Naive thymus-derived CD8-positive, alpha-beta T cell (primary cell): ENCODE measurements around the gene CPT1B. TPM values are rescaled to one million over a fixed set of nuclear protein-coding genes. Genes with fewer than 3 reads are reported as not detected.

Experiments used
- ATAC-seq, 2 donors: fragments of 150-1000 bp; cut with Tn5 transposase in 1 of 2; sonication (Bioruptor Pico), chemical (Tn5 transposase) in 1 of 2; 1 replicate in 1 of 2; 2 replicates in 1 of 2; pipeline ENCODE4 v1.10.0; 2021; ENCODE audit warnings: mild to moderate bottlenecking in 2 of 2, moderate library complexity in 2 of 2
- POLR2A ChIA-PET: fragments of 350-600 bp; sonication (Branson Sonifier 250); formaldehyde crosslinking; loops from one replicate; lab custom pipeline; 2021; ENCODE audit warnings: antibody characterized with exemption; lab: Charles Lee
- DNase-seq, 10 donors: peaks; one replicate each; pipeline versions ENCODE4 v3.0.0 to v3.0.0-alpha.2; 2020 to 2022
- H3K27ac Mint-ChIP-seq, 10 donors: one replicate each; pipeline ENCODE4 v1.8.0; 2020 to 2022; ENCODE audit warnings: mild to moderate bottlenecking in 10 of 10, mixed read lengths in 10 of 10, moderate library complexity in 4 of 10, inconsistent platforms in 1 of 10
- H3K27me3 Mint-ChIP-seq, 5 donors: one replicate each; pipeline ENCODE4 v1.8.0; 2021 to 2022; ENCODE audit warnings: mixed read lengths in 5 of 5
- H3K36me3 Mint-ChIP-seq, 3 donors: one replicate each; pipeline ENCODE4 v1.8.0; 2020 to 2022; ENCODE audit warnings: mixed read lengths in 3 of 3, mild to moderate bottlenecking in 2 of 3, inconsistent platforms in 1 of 3
- H3K4me1 Mint-ChIP-seq, 4 donors: one replicate each; pipeline ENCODE4 v1.8.0; 2021 to 2022; ENCODE audit warnings: mixed read lengths in 4 of 4
- H3K4me3 Mint-ChIP-seq, 10 donors: one replicate each; pipeline ENCODE4 v1.8.0; 2020 to 2022; ENCODE audit warnings: mild to moderate bottlenecking in 10 of 10, mixed read lengths in 10 of 10, moderate library complexity in 6 of 10, inconsistent platforms in 1 of 10
- H3K9me3 Mint-ChIP-seq, 9 donors: one replicate each; pipeline ENCODE4 v1.8.0; 2020 to 2022; ENCODE audit warnings: mixed read lengths in 9 of 9, mild to moderate bottlenecking in 3 of 9, inconsistent platforms in 1 of 9, moderate library complexity in 1 of 9
- polyA plus RNA-seq, 3 donors: library from polyadenylated mRNA; unstranded; fragments of 300-500 nt; fragmentation: Illumina TruSeq; gene quantifications; one replicate each; pipeline ENCODE4 v1.2.3, GENCODE V29; 2021
- total RNA-seq, 8 experiments: library from RNA in 2 of 8; stranded (reverse) in 2 of 8; gene quantifications; one replicate each; pipeline ENCODE4 v1.2.3 and lab custom pipeline; 2021 to 2026

Gene CPT1B
- total and polyA plus RNA-seq, 5 experiments from 2014 or later = 0.23 to 97.5 (median 48.0) TPM; not detected in 1

DNA sequence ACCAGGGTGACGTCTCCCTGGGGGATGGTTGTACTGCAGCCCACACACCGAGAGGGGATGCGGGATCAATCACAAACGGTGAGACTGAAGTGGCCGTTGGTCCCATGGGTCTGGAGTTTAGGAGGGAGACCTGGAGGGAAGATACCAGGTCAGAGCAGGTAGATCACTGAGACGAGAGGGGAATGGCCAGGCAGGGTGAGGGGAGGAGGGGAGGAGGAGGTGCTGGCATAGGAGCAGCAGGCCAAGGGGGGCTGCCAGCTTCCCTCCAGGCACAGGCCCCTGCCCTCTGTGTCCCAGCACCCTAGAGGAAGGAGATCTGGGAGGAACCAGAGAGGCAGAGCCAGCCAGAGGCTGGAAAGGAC is 29.4 kb upstream of the CPT1B start:
- POLR2A ChIA-PET = no interaction called here
- Mint-ChIP-seq H3K4me1 (peaks cover 0 to 6% (median 6%) of the 10 kb centered on the region in 4 donors), H3K4me3 (no peak overlapping the region), H3K27me3 (peaks cover 13 to 65% (median 32%) of the 10 kb centered on the region in 5 donors), H3K9me3 (peaks cover 0 to 2% (median 0%) of the 10 kb centered on the region in 9 donors), H3K36me3 (no peaks in the 10 kb centered on the region), H3K27ac (no peak overlapping the region)
- no peak for ATAC-seq
- no peak for DNase-seq

GRCh38 chr22:50606946-50607658 is 28.9 kb upstream of the CPT1B start:
- Mint-ChIP-seq H3K27me3 (peaks cover 18 to 66% (median 36%) of the 10 kb centered on the region in 5 donors), H3K36me3 (peaks cover 0 to 2% (median 0%) of the 10 kb centered on the region in 3 donors), H3K4me3 (no peak overlapping the region), H3K27ac (peak overlapping the region in 1 of 10 donors; percentile 3), H3K4me1 (peaks cover 2 to 6% (median 5%) of the 10 kb centered on the region in 4 donors), H3K9me3 (peaks cover 0 to 2% (median 0%) of the 10 kb centered on the region in 9 donors)
- POLR2A ChIA-PET = no interaction called here
- DNase-seq (no peak), ATAC-seq (no peak)

DNA sequence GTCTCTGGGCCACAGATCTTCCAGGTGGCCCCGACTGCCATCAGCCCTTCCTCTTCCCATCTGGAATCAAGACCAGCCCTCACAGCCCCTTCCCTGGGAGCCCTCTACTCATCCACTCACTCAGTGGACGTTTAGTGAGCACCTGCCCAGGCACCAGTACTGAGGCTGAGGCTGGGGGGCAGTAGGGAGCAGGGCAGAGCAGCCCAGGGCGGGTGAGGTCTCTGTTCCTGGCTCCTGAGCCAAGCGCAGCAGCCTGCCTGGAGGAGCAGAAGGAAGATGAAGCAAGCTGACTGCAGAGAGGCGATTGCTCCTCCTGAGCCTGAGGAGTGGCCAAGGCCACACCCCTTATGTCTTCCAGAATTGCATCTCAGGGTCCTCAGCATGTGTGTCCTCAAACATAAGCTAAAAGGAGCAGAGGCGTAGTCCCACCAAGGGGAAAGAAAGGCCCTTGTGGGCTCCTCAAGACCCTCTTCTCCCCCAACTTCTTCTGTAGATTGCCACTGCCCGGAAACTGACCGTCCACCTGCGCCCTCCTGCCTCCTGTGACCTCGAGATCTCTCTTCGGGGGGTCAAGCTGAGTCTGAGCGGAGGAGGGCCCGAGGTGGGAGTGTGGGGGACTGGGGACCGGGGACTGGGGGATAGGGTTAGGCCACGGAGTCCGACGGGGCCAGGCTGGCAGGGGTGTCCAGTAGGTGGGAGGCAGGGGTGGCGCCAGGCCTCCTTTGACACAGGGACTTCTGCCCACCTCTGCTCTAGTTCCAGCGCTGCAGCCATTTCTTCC is 28.1 kb upstream of the CPT1B start:
- POLR2A ChIA-PET = no interaction called here
- ATAC-seq (peak in 1 of 2 donors; percentile 63), DNase-seq (no peak)
- Mint-ChIP-seq H3K27me3 (peaks cover 23 to 73% (median 42%) of the 10 kb centered on the region in 5 donors), H3K9me3 (peaks cover 0 to 2% (median 0%) of the 10 kb centered on the region in 9 donors), H3K4me3 (no peak overlapping the region), H3K27ac (no peak overlapping the region), H3K36me3 (peaks cover 0 to 7% (median 4%) of the 10 kb centered on the region in 3 donors), H3K4me1 (peaks cover 4 to 11% (median 11%) of the 10 kb centered on the region in 4 donors)

- DNase-seq = no peak
- H3K4me3 Mint-ChIP-seq = no peak overlapping the region
- peaks cover 21 to 70% (median 39%) of the 10 kb centered on the region in 5 donors for H3K27me3 Mint-ChIP-seq
- peaks cover 0 to 2% (median 0%) of the 10 kb centered on the region in 9 donors for H3K9me3 Mint-ChIP-seq
- ATAC-seq = no peak
- POLR2A ChIA-PET = no interaction called here
- H3K4me1 Mint-ChIP-seq = peaks cover 4 to 11% (median 11%) of the 10 kb centered on the region in 4 donors
- H3K27ac Mint-ChIP-seq = no peak overlapping the region
- peaks cover 0 to 7% (median 4%) of the 10 kb centered on the region in 3 donors for H3K36me3 Mint-ChIP-seq
These were observed 27.4 kb upstream of the CPT1B start for GRCh38 chr22:50605613-50606074.

DNA sequence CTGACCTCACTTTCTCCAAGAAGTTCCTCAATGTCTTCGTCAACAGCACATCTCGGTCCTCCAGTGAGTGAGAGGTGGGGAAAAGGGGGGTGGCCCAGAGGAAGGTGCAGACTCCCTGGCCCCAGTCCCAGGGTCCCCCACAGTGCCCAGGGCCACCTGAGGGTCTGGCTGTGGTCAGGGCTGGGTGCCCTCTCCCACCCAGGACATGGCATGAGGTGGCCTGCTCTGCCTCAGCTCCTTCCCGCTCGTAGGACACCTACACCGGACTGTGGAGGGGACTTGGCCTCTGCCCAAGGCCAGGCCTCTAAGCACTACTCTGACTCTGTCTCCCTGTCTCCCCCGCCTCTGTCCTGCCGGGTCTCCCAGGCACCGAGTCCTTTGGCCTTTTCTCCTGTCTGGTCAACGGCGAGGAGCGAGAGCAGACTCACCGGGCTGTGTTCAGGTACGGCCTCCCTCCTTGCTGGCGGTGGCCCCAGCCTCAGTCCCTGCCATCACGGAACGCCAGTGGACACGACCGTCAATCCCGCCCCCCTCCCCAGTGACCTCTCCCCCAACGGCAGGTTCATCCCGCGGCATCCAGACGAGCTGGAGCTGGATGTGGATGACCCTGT is 26.9 kb upstream of the CPT1B start:
- Mint-ChIP-seq H3K4me3 (no peak overlapping the region), H3K36me3 (peaks cover 0 to 7% (median 4%) of the 10 kb centered on the region in 3 donors), H3K9me3 (peaks cover 0 to 2% (median 0%) of the 10 kb centered on the region in 9 donors), H3K4me1 (peaks cover 4 to 11% (median 11%) of the 10 kb centered on the region in 4 donors), H3K27ac (no peak overlapping the region), H3K27me3 (peaks cover 21 to 66% (median 34%) of the 10 kb centered on the region in 5 donors)
- DNase-seq (no peak), ATAC-seq (no peak)
- POLR2A ChIA-PET = no interaction called here

- Mint-ChIP-seq H3K27ac (no peak overlapping the region), H3K9me3 (peaks cover 0 to 5% (median 0%) of the 10 kb centered on the region in 9 donors), H3K27me3 (peaks cover 23 to 65% (median 34%) of the 10 kb centered on the region in 5 donors), H3K4me3 (no peak overlapping the region), H3K4me1 (peaks cover 7 to 17% (median 13%) of the 10 kb centered on the region in 4 donors), H3K36me3 (peaks cover 0 to 7% (median 4%) of the 10 kb centered on the region in 3 donors)
- ATAC-seq = no peak
- no peak for DNase-seq
- POLR2A ChIA-PET = no interaction called here
These were observed 26.2 kb upstream of the CPT1B start for GRCh38 chr22:50604256-50605001.

DNA sequence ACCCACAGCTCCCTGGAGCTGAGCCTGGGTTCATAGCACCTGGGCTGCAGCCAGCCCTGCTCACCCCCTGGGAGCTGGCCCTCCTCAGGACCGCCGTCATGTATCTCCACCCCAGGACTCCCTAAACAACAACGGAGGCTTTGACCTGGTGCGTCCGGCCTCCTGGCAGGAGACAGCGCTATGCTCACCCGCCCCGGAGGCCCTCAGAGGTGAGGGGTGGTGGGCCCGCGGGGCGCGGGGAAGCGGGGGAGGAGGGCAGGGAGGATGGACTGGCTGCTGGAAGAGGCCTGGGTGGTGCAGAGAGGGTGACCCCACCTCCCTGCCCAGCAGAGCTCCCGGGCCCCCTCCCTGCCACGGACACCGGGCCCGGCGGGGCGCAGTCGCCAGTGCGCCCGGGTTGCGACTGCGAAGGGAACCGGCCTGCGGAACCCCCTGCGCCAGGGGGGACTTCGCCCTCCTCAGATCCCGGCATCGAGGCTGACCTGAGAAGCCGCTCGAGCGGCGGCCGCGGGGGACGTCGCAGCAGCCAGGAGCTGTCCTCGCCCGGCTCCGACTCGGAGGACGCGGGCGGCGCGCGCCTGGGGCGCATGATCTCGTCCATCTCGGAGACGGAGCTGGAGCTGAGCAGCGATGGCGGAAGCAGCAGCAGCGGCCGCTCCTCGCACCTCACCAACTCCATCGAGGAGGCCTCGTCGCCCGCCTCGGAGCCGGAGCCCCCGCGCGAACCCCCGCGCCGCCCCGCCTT is 25.5 kb upstream of the CPT1B start:
- POLR2A ChIA-PET = no interaction called here
- Mint-ChIP-seq H3K4me3 (no peak overlapping the region), H3K27me3 (peaks cover 23 to 59% (median 30%) of the 10 kb centered on the region in 5 donors), H3K9me3 (peaks cover 0 to 5% (median 0%) of the 10 kb centered on the region in 9 donors), H3K36me3 (peaks cover 0 to 7% (median 4%) of the 10 kb centered on the region in 3 donors), H3K4me1 (peaks cover 7 to 17% (median 13%) of the 10 kb centered on the region in 4 donors), H3K27ac (no peak overlapping the region)
- DNase-seq (no peak), ATAC-seq (no peak)

GRCh38 chr22:50602338-50602700 is 24.1 kb upstream of the CPT1B start:
- Mint-ChIP-seq H3K4me3 (peak overlapping the region in 8 of 10 donors; percentile 39 to 84 (median 74)), H3K27ac (peak overlapping the region in 1 of 10 donors; percentile 27), H3K9me3 (peaks cover 0 to 5% (median 0%) of the 10 kb centered on the region in 9 donors), H3K27me3 (peaks cover 20 to 52% (median 27%) of the 10 kb centered on the region in 5 donors), H3K4me1 (peaks cover 7 to 17% (median 13%) of the 10 kb centered on the region in 4 donors), H3K36me3 (peaks cover 2 to 7% (median 7%) of the 10 kb centered on the region in 3 donors)
- DNase-seq = no peak
- POLR2A ChIA-PET = no interaction called here
- ATAC-seq = no peak

DNA sequence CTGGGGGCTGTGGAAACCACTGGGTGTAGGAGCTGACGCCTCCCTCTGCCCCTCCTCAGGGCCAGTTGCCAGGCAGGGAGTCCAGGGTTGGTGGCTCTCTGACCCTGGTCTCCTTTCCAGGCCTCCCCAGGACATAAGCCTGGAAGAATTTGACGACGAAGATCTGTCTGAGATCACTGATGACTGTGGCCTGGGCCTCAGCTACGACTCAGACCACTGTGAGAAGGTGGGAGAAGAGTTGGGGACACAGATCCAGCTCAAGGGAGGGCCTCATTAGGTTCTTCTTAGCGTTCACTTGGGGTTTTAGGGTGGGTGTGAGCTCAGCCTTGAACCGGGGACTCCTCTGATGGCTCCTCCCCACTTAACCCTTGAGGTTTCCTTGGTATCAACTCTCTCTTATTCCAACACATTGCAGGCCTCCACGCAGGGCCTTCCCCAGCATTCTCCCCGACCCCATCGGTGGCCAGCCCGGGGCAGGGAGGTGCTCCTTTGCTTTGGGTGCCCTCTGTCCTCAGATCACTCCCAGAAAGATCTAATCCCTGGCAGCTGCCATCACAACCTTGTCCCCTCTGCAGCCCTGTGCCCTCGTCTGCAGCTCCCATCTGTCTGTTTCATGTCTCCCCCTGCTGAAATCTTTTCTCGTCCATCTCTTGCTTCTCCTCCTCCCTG is 23.6 kb upstream of the CPT1B start:
- H3K27me3 Mint-ChIP-seq = peaks cover 19 to 47% (median 24%) of the 10 kb centered on the region in 5 donors
- POLR2A ChIA-PET = no interaction called here
- peak overlapping the region in 3 of 10 donors; percentile 27 to 29 (median 29) for H3K27ac Mint-ChIP-seq
- no peak for DNase-seq
- peak overlapping the region; percentile 52 to 84 (median 74) for H3K4me3 Mint-ChIP-seq
- H3K4me1 Mint-ChIP-seq = peaks cover 7 to 17% (median 13%) of the 10 kb centered on the region in 4 donors
- peaks cover 0 to 5% (median 0%) of the 10 kb centered on the region in 9 donors for H3K9me3 Mint-ChIP-seq
- ATAC-seq = no peak
- peaks cover 8 to 12% (median 9%) of the 10 kb centered on the region in 3 donors for H3K36me3 Mint-ChIP-seq

- no peak for DNase-seq
- peaks cover 12 to 14% (median 13%) of the 10 kb centered on the region in 3 donors for H3K36me3 Mint-ChIP-seq
- peaks cover 19 to 40% (median 24%) of the 10 kb centered on the region in 5 donors for H3K27me3 Mint-ChIP-seq
- H3K4me3 Mint-ChIP-seq = peak overlapping the region; percentile 52 to 84 (median 74)
- H3K27ac Mint-ChIP-seq = peak overlapping the region in 2 of 10 donors; percentile 29
- peaks cover 0 to 5% (median 0%) of the 10 kb centered on the region in 9 donors for H3K9me3 Mint-ChIP-seq
- ATAC-seq = no peak
- POLR2A ChIA-PET = no interaction called here
- peaks cover 7 to 17% (median 13%) of the 10 kb centered on the region in 4 donors for H3K4me1 Mint-ChIP-seq
These were observed 22.9 kb upstream of the CPT1B start for GRCh38 chr22:50600967-50601668.
